ENCODE measurements around the gene STX3. TPM values are rescaled to one million over a fixed set of nuclear protein-coding genes. Genes with fewer than 3 reads are reported as not detected.
A peak's percentile ranks its signal among the peaks of the same experiment; 100 is the strongest.

The STX3 gene
- total and polyA plus RNA-seq, 7 donors: 3.8 to 11.1 (median 7.3) TPM

DNA sequence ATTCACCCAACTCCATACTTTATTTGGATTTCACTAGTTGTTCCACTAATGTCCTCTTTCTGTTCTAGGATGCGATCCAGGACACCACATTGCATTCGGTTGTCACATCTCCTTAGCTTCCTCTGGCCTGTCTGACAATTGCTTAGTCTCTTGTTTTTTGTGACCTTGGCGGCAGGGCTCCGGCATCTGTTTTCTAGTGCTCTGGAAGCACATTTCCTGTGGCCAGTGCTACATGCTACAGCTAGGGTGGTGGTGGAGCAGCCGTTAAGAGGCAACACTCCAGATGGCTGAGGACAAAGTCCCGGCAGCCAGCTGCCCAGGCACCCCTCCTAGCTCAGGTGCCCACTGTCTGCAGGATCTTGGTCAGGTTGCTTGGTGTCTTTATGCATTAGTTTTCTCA lies 6.8 kb downstream of the STX3 start:
- no peaks in the 10 kb centered on the region for H3K27me3 ChIP-seq (ENCODE audit: insufficient read depth in 3 of 3, low read length in 2 of 3)
- intact Hi-C loops (cut with DNase I): no loop called here
- TF ChIP-seq, protein P1, sequence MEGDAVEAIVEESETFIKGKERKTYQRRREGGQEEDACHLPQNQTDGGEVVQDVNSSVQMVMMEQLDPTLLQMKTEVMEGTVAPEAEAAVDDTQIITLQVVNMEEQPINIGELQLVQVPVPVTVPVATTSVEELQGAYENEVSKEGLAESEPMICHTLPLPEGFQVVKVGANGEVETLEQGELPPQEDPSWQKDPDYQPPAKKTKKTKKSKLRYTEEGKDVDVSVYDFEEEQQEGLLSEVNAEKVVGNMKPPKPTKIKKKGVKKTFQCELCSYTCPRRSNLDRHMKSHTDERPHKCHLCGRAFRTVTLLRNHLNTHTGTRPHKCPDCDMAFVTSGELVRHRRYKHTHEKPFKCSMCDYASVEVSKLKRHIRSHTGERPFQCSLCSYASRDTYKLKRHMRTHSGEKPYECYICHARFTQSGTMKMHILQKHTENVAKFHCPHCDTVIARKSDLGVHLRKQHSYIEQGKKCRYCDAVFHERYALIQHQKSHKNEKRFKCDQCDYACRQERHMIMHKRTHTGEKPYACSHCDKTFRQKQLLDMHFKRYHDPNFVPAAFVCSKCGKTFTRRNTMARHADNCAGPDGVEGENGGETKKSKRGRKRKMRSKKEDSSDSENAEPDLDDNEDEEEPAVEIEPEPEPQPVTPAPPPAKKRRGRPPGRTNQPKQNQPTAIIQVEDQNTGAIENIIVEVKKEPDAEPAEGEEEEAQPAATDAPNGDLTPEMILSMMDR (IDR thresholded peaks at IDR 0.05): no peak
- H3K4me3 ChIP-seq: no peak overlapping the region
- H3K36me3 ChIP-seq (ENCODE audit: insufficient read depth in 1 of 2, low read depth in 1 of 2): no peaks in the 10 kb centered on the region
- no peak for DNase-seq
- ATAC-seq: peak in 3 of 4 donors; percentile 14 to 52 (median 35)
- 57 to 67% (median 64%) methylated on average over 6 of the region's 6 CpGs for WGBS, 3 donors
- no peak overlapping the region for H3K27ac ChIP-seq
- H3K4me1 ChIP-seq: peaks cover 16% of the 10 kb centered on the region
- no peaks in the 10 kb centered on the region for H3K9me3 ChIP-seq

DNA sequence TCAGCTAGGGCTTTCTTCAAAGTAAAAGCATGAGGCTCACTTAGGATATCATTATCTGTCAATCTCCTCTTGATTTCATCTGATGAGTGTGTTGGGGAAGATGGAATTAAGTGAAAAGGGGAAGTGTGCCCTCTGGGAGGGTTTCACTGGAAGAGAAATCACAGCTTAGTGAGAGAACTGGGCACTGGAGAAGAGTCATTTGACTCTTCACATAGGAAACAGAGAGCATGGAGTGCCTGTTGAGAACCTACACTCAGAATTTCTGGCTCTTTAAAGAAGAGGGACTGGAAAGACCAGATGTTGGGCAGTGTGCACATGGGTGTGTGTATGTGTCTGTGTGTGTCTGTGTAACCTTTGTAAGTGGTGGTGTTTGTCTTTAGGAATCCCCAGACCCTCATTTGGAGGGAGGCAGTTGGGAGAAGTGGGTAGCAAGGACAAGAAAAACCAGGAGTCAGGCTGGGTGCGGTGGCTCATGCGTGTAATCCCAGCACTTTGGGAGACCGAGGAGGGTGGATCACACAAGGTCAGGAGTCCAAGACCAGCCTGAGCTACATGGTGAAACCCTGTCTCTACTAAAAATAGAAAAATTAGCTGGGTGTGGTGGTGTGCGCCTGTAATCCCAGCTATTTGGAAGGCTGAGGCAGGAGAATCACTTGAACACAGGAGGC lies 10.0 kb downstream of the STX3 start:
- 67 to 80% (median 77%) methylated on average over 4 of the region's 4 CpGs for WGBS, 3 donors
- TF ChIP-seq, protein P1 (IDR thresholded peaks at IDR 0.05): no peak
- no peaks in the 10 kb centered on the region for H3K9me3 ChIP-seq
- no peak overlapping the region for H3K27ac ChIP-seq
- no peaks in the 10 kb centered on the region for H3K27me3 ChIP-seq (ENCODE audit: insufficient read depth in 3 of 3, low read length in 2 of 3)
- no peak overlapping the region for H3K4me3 ChIP-seq
- intact Hi-C loops (cut with DNase I): no loop called here
- DNase-seq (no peak), ATAC-seq (peak in 1 of 4 donors; percentile 24)
- H3K36me3 ChIP-seq (ENCODE audit: insufficient read depth in 1 of 2, low read depth in 1 of 2): no peaks in the 10 kb centered on the region
- peaks cover 12% of the 10 kb centered on the region for H3K4me1 ChIP-seq

- WGBS, 3 donors: 73 to 80% (median 75%) methylated on average over 6 of the region's 6 CpGs
- DNase-seq (no peak), ATAC-seq (no peak)
- Histone ChIP-seq H3K27ac (no peak overlapping the region), H3K4me3 (no peak overlapping the region), H3K27me3 (ENCODE audit: insufficient read depth in 3 of 3, low read length in 2 of 3) (no peaks in the 10 kb centered on the region), H3K9me3 (no peaks in the 10 kb centered on the region), H3K36me3 (ENCODE audit: insufficient read depth in 1 of 2, low read depth in 1 of 2) (no peaks in the 10 kb centered on the region), H3K4me1 (peaks cover 5% of the 10 kb centered on the region)
- intact Hi-C loops (cut with DNase I): no loop called here
- TF ChIP-seq, protein P1 (IDR thresholded peaks at IDR 0.05): no peak
Measured at GRCh38 chr11:59766542-59767224, 11.5 kb downstream of the STX3 start.

- TF ChIP-seq, protein P1 (IDR thresholded peaks at IDR 0.05): no peak
- H3K27me3 ChIP-seq (ENCODE audit: insufficient read depth in 3 of 3, low read length in 2 of 3): no peaks in the 10 kb centered on the region
- H3K9me3 ChIP-seq: no peaks in the 10 kb centered on the region
- intact Hi-C loops (cut with DNase I): no loop called here
- H3K27ac ChIP-seq: no peak overlapping the region
- no peak for ATAC-seq
- H3K4me3 ChIP-seq: no peak overlapping the region
- H3K4me1 ChIP-seq: peaks cover 5% of the 10 kb centered on the region
- no peaks in the 10 kb centered on the region for H3K36me3 ChIP-seq (ENCODE audit: insufficient read depth in 1 of 2, low read depth in 1 of 2)
- DNase-seq: no peak
- WGBS, 3 donors: 83 to 89% (median 85%) methylated on average over 1 of the region's 1 CpG
Measured at GRCh38 chr11:59767225-59767611, 12.0 kb downstream of the STX3 start.

Measured in psoas muscle (tissue), 8 donors.